Fibroblast of the aortic adventitia (primary cell): ENCODE measurements around the gene POU6F2. TPM values are rescaled to one million over a fixed set of nuclear protein-coding genes. Genes with fewer than 3 reads are reported as not detected.

Source experiments
- DNase-seq: peaks from one replicate; pipeline ENCODE4 v3.0.0-alpha.2; 2010; ENCODE audit warnings: low read depth
- H3K4me3 ChIP-seq: 2 replicates; pipeline ENCODE4 v1.5.1; 2011; ENCODE audit warnings: low read depth, mild to moderate bottlenecking, control low read depth, low read length, moderate library complexity
- total RNA-seq: library from RNA; depleted of rRNA; stranded (reverse); fragments of >200 nt; gene quantifications from 2 replicates; pipeline ENCODE4 v1.2.3, GENCODE V29; 2012; ENCODE audit warnings: low replicate concordance
- TF ChIP-seq, protein P1 (sequence below): IDR thresholded peaks from 2 replicates; pipeline ENCODE4 v1.5.1; 2011; ENCODE audit warnings: mild to moderate bottlenecking, low read length, control low read depth, inconsistent platforms; ENCODE audit not compliant: insufficient read depth

POU6F2 gene
- total RNA-seq, 1 donor, result not detected

GRCh38 chr7:39035903-39036302 lies 58.2 kb downstream of the POU6F2 start:
- TF ChIP-seq, protein P1, sequence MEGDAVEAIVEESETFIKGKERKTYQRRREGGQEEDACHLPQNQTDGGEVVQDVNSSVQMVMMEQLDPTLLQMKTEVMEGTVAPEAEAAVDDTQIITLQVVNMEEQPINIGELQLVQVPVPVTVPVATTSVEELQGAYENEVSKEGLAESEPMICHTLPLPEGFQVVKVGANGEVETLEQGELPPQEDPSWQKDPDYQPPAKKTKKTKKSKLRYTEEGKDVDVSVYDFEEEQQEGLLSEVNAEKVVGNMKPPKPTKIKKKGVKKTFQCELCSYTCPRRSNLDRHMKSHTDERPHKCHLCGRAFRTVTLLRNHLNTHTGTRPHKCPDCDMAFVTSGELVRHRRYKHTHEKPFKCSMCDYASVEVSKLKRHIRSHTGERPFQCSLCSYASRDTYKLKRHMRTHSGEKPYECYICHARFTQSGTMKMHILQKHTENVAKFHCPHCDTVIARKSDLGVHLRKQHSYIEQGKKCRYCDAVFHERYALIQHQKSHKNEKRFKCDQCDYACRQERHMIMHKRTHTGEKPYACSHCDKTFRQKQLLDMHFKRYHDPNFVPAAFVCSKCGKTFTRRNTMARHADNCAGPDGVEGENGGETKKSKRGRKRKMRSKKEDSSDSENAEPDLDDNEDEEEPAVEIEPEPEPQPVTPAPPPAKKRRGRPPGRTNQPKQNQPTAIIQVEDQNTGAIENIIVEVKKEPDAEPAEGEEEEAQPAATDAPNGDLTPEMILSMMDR, result no peak
- DNase-seq, result no peak
- no peak overlapping the region for H3K4me3 ChIP-seq

DNA sequence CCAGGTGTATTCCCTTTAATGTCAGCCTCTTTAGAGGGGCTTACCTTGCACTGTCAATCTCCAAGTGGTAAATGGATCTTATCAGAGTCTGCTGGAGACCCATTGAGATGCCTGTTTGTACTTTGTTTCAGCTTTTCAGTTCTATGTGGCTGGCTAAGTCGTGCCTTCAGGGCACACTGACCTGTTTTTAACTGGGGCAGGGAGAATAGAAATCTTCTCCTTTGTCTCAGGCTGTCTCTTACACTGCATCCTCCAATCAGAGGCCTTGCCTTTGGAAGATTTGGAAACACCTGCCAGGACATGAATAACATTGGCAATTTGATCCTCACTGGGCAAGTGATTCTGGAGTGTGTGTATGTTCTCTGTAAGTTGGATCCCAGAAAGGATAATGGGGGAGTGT lies 65.0 kb downstream of the POU6F2 start:
- TF ChIP-seq, protein P1, result no peak
- H3K4me3 ChIP-seq, result no peak overlapping the region
- no peak for DNase-seq

GRCh38 chr7:39043531-39043930 lies 65.8 kb downstream of the POU6F2 start:
- TF ChIP-seq, protein P1, result no peak
- H3K4me3 ChIP-seq, result no peak overlapping the region
- DNase-seq, result no peak

GRCh38 chr7:39044489-39044888 lies 66.8 kb downstream of the POU6F2 start:
- DNase-seq, result no peak
- H3K4me3 ChIP-seq, result no peak overlapping the region
- TF ChIP-seq, protein P1, result no peak

DNA sequence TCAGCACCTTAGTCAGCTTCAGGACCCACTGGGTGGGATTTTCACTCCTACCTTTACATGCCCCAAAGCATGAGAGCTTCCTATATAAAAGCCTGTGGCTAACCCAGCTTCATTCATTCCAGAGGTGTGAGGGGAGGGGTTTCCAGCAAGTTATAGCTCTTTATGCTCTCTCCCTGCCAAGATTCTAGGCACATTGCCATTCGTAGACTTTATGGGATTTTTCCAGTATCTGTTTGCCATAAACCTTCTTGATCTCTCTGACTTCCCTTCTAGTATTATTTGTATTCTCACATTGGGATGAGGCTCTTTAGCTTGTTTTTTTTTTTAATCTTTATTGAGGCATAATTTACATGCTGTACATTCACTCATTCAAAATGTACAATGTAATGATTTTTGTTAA lies 67.5 kb downstream of the POU6F2 start:
- DNase-seq, result no peak
- TF ChIP-seq, protein P1, result no peak
- H3K4me3 ChIP-seq, result no peak overlapping the region

GRCh38 chr7:39051279-39051678 lies 73.6 kb downstream of the POU6F2 start:
- no peak for DNase-seq
- TF ChIP-seq, protein P1, result no peak
- H3K4me3 ChIP-seq, result no peak overlapping the region

DNA sequence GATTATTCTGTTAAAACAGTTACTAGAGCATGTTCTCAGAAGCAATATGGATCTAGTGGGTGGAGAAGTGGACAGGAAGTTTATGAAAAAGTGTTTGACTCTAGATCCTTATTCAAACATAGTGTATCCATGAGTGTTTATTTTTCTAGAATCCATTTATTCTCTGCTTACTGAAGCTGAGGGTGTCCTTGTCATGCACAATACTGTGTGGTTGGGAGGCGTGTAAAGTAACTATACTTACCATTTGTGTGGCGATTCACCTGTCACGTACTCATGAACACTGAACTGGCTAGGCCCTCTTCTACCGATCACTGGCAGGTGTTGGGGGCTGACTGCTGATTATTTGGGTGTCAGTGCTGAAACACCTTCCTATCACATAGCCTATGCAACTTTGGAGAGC lies 74.0 kb downstream of the POU6F2 start:
- no peak for DNase-seq
- no peak overlapping the region for H3K4me3 ChIP-seq
- TF ChIP-seq, protein P1, result no peak
